Tibial nerve (tissue), 4 donors: Measurements from ENCODE around the gene KIN.

Experiments used
- CTCF ChIP-seq, 5 experiments: fragments of 200-600 bp in 3 of 5; fragments of 450-650 bp in 2 of 5; sonication (generic) in 3 of 5; IDR thresholded peaks; one replicate each; pipeline ENCODE4 v1.5.1; 2016 to 2019; ENCODE audit warnings: antibody characterized with exemption in 5 of 5, mild to moderate bottlenecking in 3 of 5, moderate library complexity in 2 of 5
- EP300 ChIP-seq, 2 donors: sonication (generic); formaldehyde crosslinking; IDR thresholded peaks; one replicate each; pipeline ENCODE4 v1.6.1; 2017; ENCODE audit warnings: antibody characterized with exemption in 2 of 2, mild to moderate bottlenecking in 1 of 2

DNA sequence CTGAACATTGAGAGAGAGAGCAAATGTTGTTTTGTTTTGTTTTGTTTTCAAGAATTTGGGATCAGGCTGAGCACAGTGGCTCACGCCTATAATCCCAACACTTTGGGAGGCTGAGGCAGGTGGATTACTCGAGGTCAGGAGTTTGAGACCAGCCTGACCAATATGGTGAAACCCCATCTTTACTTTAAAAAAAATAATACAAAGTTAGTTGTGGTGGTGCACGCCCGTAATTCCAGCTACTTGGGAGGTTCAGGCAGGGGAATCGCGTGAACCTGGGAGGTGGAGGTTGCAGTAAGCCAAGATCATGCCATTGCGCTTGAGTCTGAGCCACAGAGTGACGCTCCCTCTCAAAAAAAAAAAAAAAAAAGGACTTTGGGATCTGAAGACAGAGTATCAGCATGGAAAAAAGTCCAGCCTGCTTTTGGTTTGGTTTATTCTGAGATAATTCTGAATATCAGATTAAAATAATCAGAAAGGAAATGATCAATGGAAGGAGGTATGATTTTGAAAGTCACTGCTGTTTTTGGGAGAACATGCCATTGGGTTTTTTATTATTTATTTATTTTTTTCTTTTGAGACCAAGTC is 86.5 kb downstream of the KIN start:
- TF ChIP-seq CTCF (IDR thresholded peaks at IDR 0.05) (no peak), EP300 (IDR thresholded peaks at IDR 0.05) (no peak)
